Stimulated activated CD4-positive, alpha-beta T cell treated with anti-CD3 and anti-CD28 coated beads, Interleukin-1b, Interleukin-23, amount 100 ng/mL, for 24 hours (primary cell): ENCODE measurements around the gene SLC34A3.
"Not testable (repeated sequence)": the region's sequence is repeated elsewhere in the genome, so short reads cannot be mapped to it uniquely, and the experiment has no call there.

Experiments
- DNase-seq, 4 experiments: peaks; one replicate each; pipeline ENCODE4 v3.0.0-alpha.2; 2020; ENCODE audit warnings: low read depth in 4 of 4, low spot score in 1 of 4

The SLC34A3 gene

GRCh38 chr9:137255448-137256114 lies 24.9 kb downstream of the SLC34A3 start:
- no peak for DNase-seq

- DNase-seq: no peak
These were observed 25.7 kb downstream of the SLC34A3 start for GRCh38 chr9:137256362-137256761.

GRCh38 chr9:137256856-137257255 lies 26.2 kb downstream of the SLC34A3 start:
- DNase-seq: no peak

- DNase-seq: not testable (repeated sequence)
These were observed 31.6 kb downstream of the SLC34A3 start for GRCh38 chr9:137262173-137262908.

GRCh38 chr9:137262909-137263285 lies 32.2 kb downstream of the SLC34A3 start:
- DNase-seq: no peak

GRCh38 chr9:137263506-137263905 lies 32.8 kb downstream of the SLC34A3 start:
- no peak for DNase-seq

GRCh38 chr9:137264067-137264466 lies 33.4 kb downstream of the SLC34A3 start:
- DNase-seq: no peak

- no peak for DNase-seq
These were observed 34.9 kb downstream of the SLC34A3 start for GRCh38 chr9:137265496-137266161.

- no peak for DNase-seq
These were observed 35.4 kb downstream of the SLC34A3 start for GRCh38 chr9:137266162-137266527.

- no peak for DNase-seq
These were observed 36.1 kb downstream of the SLC34A3 start for GRCh38 chr9:137266585-137267453.

- no peak for DNase-seq
These were observed 37.2 kb downstream of the SLC34A3 start for GRCh38 chr9:137267933-137268355.

GRCh38 chr9:137268538-137269201 lies 38.0 kb downstream of the SLC34A3 start:
- DNase-seq: no peak

GRCh38 chr9:137269231-137269772 lies 38.6 kb downstream of the SLC34A3 start:
- no peak for DNase-seq

- DNase-seq: no peak
These were observed 40.4 kb downstream of the SLC34A3 start for GRCh38 chr9:137270929-137271695.

- no peak for DNase-seq
These were observed 41.0 kb downstream of the SLC34A3 start for GRCh38 chr9:137271696-137272076.

GRCh38 chr9:137272241-137273094 lies 41.8 kb downstream of the SLC34A3 start:
- no peak for DNase-seq

- no peak for DNase-seq
These were observed 42.4 kb downstream of the SLC34A3 start for GRCh38 chr9:137273095-137273490.

- no peak for DNase-seq
These were observed 43.1 kb downstream of the SLC34A3 start for GRCh38 chr9:137273611-137274320.
